ENCODE data around the gene EPPIN.

Gene EPPIN

DNA sequence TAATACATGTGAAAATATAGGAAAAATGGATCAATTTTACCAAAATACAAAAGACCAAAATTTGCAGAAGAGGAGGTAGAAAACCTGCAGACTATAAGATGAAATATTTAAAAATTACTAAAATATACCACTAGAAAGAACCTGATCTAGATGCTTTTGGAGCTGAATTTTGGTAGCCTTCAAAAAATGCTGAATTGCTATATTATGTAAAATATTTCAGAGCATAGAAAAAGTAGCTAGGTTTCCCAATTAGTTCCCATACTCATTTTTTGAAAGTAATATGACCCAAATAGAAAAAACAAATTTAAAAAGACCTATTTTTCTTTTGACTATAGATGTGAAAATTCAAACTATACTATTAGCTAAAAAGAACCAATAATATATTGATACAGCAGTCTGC lies 3.6 kb upstream of the EPPIN start:
- TF ChIP-seq GATA2 (IDR thresholded peaks at IDR 0.05; ENCODE audit: low read depth, low read length) (no peak), GATA3 (IDR thresholded peaks at IDR 0.05; ENCODE audit: low read depth, low read length) (no peak)

DNA sequence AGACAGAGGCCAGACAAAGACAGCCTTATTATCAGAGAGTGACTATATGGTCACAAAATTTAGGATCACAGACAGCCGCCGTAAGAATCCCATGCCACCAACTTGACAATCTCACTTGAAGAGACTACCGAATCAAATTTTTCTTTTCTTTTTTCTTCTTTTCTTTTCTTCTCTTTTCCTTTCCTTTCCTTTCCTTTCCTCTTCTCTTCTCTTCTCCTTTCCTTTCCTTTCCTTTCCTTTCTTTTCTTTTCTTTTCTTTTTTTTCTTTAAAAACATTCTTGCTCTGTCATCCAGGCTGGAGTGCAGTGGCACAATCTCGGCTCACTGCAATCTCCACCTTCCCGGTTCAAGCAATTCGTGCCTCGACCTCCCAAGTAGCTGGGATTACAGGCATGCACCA lies 1.2 kb upstream of the EPPIN start:
- TF ChIP-seq GATA2 (IDR thresholded peaks at IDR 0.05; ENCODE audit: low read depth, low read length), result no peak
- TF ChIP-seq GATA3 (IDR thresholded peaks at IDR 0.05; ENCODE audit: low read depth, low read length), result no peak

DNA sequence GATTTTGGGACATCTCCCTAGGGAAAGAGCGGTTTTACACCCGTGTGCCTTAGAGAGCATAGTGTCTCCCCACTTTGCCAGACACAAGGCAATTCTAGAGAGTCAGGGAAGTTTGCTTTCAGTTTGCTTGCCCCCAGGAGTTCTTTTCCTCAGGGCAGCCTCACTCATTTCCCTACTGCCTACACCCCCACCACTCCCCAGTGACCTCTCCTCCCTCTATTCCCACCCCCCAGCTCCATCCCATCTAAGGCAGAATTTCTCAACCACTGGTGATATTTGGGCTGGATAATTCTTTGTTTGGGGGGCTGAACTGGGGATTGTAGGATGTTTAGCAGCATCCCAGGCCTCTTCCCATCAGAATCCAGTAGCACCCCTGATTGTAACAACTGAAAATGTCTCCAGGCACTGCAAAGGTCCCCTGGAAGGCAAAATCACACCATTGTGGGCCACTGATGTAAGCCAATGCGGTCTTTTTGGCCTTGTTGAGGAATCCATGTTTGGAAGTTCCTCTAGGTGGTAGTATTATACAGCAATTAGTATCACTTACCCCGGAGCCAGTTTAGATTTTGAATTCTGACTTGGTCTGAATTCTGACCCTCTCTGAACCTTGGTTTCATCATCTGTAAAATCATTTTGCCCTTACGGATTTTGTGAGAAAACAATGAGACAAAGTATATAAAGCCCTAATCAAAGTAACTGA lies 1.3 kb downstream of the EPPIN start:
- TF ChIP-seq GATA3 (IDR thresholded peaks at IDR 0.05; ENCODE audit: low read depth, low read length), result no peak
- no peak for TF ChIP-seq GATA2 (IDR thresholded peaks at IDR 0.05; ENCODE audit: low read depth, low read length)

DNA sequence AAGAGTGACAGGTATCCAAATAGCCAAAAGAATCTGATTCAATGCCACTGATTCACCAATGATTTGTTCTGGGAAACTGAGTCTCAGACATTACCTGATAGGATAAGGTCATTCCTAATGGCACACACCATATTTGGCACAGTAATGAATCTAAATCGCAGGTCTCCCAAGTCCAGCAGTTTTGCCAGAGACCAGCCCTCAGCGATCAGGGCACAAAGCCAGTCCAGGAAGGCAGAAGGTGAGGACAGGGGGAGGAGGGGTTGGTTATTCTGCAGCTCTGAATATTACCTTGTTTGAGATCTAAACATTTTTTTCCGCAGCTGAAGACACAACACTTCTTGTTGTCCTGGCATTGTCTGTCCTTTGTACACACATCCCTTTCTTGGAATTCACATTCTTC lies 1.9 kb downstream of the EPPIN start:
- TF ChIP-seq GATA3 (IDR thresholded peaks at IDR 0.05; ENCODE audit: low read depth, low read length), result no peak
- no peak for TF ChIP-seq GATA2 (IDR thresholded peaks at IDR 0.05; ENCODE audit: low read depth, low read length)

DNA sequence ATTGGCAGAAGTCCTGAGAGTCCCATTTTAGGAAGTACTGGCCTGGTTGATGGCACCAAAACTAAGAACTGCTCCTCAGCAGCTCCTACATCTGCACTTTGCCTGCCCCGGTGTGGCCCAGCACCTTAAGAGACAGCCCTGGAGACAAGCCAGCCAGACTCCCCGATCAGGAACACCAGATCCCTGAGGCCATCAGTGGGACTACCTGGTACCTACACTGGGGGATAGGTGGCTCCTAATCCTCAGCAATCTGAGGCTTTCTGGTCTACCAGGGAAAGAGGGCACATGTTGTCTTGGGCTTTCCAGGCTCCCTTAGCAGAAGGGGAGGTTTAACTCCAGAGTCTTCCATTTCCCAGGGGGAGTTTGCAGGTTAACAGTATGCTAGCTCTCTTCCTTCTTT lies 7.8 kb downstream of the EPPIN start, which contains the start of gene WFDC6:
Gene WFDC6 (minus strand): TSS at position 101 of the 400 bp plus-strand sequence. CDS start 75 bp downstream, at position 26.
- no peak for TF ChIP-seq GATA3 (IDR thresholded peaks at IDR 0.05; ENCODE audit: low read depth, low read length)
- no peak for TF ChIP-seq GATA2 (IDR thresholded peaks at IDR 0.05; ENCODE audit: low read depth, low read length)

DNA sequence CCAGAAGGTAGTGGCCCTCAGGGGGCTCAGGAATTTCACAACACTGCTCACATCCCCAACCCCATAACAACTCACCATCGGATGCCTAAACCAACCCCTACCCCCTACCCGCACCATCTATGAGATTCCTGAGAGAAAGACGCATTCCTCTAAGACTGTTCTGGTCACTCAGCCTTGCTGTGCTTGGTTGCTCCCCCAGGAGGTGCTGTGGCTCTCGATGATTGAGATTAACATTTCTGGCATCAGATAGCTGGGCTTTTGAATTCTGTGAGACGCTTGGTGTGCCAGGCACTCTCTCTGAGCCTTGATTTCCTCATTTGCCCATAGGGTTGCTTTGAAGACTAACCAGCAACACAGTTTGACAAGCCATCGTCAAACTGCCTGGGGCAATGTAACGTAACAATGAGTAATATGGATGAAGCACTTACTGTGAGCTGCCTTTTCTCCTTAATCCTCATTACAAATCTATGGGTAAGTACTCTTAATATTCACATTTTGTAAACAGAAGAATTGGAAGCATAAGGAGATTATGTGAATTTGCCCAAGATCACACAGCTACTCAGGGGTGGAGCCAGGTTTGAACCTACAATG lies 8.9 kb downstream of the EPPIN start:
- TF ChIP-seq GATA2 (IDR thresholded peaks at IDR 0.05; ENCODE audit: low read depth, low read length) (no peak), GATA3 (IDR thresholded peaks at IDR 0.05; ENCODE audit: low read depth, low read length) (no peak)

DNA sequence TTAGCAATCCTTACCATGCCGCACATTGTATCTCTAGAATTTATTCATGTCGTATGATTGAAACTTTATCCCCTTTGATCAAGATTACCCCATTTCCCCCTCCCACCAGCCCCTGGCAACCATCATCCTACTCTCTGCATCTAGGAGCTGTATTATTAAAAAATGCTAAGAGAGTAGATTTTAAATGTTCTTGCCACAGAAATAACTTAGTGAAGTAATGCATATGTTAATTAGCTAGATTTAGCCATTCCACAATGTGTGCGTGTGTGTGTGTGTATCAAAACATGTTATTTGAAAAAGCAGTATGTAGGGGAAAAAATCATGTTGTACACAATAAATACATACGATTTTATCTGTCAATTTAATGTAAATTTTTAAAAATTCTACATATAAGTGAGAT lies 19.9 kb downstream of the EPPIN start:
- TF ChIP-seq GATA3 (IDR thresholded peaks at IDR 0.05; ENCODE audit: low read depth, low read length) (no peak), GATA2 (IDR thresholded peaks at IDR 0.05; ENCODE audit: low read depth, low read length) (no peak)

DNA sequence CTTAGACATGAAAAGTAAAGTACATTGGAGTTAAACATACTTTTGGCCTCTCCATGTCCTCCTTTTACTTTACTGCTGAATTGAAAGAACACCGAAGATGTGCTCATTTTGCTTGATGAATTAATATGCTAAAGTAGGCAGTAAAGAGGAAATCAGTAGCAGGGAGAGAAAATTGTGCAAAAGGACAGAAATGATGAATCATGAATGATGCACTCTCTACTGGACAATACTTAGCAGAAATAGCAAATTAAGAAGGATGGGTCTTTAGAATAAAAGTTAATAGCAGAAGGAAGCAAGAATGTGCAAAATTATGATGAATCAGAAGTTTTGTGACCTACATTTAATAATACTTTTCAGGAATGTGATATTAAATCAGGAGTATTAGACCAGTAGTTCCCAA lies 23.4 kb downstream of the EPPIN start:
- TF ChIP-seq GATA2 (IDR thresholded peaks at IDR 0.05; ENCODE audit: low read depth, low read length) (no peak), GATA3 (IDR thresholded peaks at IDR 0.05; ENCODE audit: low read depth, low read length) (no peak)

DNA sequence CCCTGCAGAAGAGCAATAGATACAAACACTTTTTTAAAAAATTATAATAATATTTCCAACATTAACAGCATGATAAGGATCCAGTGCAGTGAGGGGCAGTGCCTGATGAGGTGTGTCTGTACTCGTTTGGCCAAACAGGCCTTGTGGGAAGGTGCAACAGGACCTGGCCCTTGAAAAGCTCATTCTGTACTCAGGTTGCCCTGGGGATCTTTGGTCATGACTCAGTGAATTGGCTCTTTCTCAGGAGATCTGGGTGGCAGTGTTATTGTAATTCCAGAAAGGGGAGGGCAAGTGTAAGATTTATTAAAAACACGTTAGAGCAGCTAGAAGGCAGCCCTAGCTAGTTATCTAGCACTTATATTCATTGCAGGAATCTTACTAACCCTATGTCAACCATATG lies 28.9 kb downstream of the EPPIN start:
- TF ChIP-seq GATA3 (IDR thresholded peaks at IDR 0.05; ENCODE audit: low read depth, low read length), result no peak
- TF ChIP-seq GATA2 (IDR thresholded peaks at IDR 0.05; ENCODE audit: low read depth, low read length), result no peak

DNA sequence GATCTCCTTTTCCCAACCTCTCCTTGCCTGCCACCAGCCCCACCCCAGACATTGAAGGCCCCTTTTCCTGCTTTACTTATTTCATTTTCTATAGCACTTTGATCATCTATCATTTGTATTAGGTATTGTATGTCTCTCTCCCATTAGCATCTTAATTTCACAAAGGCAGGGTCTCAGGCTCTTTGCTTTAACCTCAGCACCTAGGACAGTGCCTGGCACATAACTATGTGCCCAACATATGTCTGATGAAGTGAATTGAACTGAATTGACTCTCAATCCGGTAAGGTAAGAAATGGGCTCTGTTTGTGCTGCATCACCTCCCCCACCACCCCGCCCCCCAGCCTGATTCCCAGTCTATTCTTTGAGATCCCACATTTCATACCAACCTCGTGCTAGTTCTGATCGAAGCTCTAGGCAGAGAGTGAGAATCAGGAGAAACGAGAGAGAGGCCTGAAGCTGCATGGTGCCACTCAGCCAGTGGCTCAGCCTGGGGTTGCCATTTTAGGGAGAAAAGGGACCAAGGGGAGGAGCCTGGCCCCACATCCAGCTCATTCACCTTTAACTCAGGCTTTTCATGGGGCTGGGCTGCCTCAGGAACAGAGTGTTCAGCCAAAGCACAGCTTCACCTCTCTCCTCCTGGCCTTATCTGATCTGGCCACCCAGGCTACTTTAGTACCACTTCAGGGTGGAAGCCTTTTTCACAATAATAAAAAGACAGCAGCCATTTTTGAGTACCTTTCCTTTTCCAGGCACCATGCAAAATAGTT lies 31.9 kb downstream of the EPPIN start, which contains the start of gene SPINT3:
Gene SPINT3 (minus strand): TSS at position 476 of the 767 bp plus-strand sequence. CDS start 14 bp downstream, at position 462.
- TF ChIP-seq GATA3 (IDR thresholded peaks at IDR 0.05; ENCODE audit: low read depth, low read length), result no peak
- no peak for TF ChIP-seq GATA2 (IDR thresholded peaks at IDR 0.05; ENCODE audit: low read depth, low read length)

DNA sequence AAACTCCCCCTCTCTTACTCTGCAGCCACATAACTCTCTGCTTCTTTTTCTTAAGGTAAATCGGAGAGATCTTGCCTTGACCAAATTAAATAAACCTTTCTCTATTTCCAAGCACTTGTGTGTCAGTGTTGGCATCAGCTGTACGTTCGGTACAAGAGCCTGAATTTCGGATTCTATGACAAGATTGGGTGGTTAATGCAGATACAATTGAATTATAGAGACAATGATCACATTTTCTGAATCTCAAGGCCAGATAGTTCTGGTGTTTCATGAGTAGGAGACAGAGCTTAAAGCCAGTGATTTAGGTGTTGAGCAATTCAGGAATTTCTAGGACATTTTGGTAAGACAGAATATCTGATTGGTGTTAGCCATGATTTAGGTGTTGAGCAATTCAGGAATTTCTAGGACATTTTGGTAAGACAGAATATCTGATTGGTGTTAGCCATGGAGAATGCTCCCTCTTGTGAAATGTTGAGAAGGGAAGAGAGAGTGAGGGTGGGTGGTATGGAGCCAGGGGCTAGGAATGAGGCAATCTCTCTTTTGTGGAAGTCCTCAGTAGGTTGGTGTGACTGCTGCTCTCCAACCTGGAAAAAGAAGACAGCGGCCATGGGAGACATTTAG lies 36.8 kb downstream of the EPPIN start:
- TF ChIP-seq GATA2 (IDR thresholded peaks at IDR 0.05; ENCODE audit: low read depth, low read length), result no peak
- no peak for TF ChIP-seq GATA3 (IDR thresholded peaks at IDR 0.05; ENCODE audit: low read depth, low read length)

DNA sequence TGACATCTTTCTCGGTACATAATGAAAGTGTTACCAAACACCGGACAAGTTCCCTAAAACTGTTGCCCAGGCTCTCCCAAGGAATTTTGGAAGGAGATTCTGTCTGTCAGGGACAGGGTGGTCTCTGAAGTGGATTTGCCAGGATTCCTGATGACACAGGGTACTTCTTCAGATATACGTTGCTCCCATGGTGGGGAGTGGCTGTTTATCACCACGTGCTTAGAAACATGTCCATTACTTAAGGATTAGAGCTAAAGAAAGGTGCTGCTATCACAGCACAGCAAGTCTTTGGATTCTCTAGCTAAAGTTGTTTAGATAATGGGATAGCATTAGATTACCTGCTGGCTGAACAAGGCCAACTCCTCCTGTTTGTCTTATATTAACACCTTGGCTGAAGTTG lies 38.1 kb downstream of the EPPIN start:
- TF ChIP-seq GATA2 (IDR thresholded peaks at IDR 0.05; ENCODE audit: low read depth, low read length) (no peak), GATA3 (IDR thresholded peaks at IDR 0.05; ENCODE audit: low read depth, low read length) (no peak)

DNA sequence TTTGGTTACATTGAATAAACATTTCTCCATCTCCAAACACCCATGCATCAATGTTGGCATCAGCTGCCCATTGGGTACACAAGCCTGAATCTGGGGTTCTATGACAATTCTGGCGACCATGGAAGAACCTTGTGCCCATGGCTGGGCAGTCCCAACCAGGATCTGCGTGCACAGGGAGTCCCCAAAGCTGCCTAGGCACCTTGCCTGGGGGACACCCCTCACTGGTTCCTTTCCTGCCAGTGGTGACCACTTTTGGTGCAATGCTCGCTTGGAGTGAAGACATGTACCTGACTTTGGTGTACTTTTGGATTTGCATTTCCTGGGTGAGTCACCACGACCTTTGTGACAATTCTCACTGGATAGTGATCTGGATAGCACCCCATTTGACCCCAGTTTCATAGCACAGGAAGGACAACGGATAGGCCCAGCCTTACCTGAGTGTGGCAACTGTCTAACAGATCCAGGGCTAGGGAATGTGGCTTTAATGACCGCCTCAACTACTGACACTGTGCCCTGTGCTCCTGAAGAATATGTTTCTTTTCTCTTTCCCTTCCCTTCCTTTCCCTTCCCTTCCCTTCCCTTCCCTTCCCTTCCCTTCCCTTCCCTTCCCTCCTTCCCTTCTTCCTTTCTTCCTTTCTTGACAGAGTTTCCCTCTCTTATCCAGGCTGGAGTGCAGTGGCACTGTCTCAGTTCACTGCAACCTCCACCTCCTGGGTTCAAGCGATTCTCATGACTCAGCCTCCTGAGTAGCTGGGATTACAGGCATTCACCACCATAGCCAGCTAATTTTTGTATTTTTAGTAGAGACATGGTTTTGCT lies 38.9 kb downstream of the EPPIN start:
- TF ChIP-seq GATA3 (IDR thresholded peaks at IDR 0.05; ENCODE audit: low read depth, low read length), result no peak
- TF ChIP-seq GATA2 (IDR thresholded peaks at IDR 0.05; ENCODE audit: low read depth, low read length), result no peak
